HG03196 (cell line): ENCODE measurements around the gene NR1H2.

ENCODE experiments used
- ATAC-seq: cut with Tn5 transposase; IDR thresholded peaks from one replicate; pipeline ENCODE4 v1.9.1; 2021; ENCODE audit not compliant: unreplicated experiment

Gene NR1H2

DNA sequence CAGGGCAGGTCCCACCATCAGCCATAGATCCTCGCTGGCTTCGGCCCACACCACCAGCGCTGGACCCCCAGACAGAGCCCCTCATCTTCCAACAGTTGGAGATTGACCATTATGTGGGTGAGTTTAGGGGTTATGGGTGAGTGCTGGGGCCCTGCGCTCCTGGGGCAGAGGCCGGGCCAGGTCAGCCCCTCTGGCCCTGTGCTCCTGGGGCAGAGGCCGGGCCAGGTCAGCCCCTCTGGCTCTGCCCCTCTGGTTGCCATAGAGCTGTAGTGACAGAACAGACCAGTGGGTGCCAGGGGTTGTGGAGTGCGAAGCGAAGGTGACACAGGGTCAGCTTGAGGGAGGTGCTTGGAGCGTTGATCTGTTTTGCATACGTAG lies 23.1 kb downstream of the NR1H2 start:
- ATAC-seq, result no peak

- no peak for ATAC-seq
Measured at GRCh38 chr19:50401605-50402450, 25.6 kb downstream of the NR1H2 start.

GRCh38 chr19:50402544-50403301 lies 26.5 kb downstream of the NR1H2 start:
- ATAC-seq, result no peak

GRCh38 chr19:50406156-50406820 lies 30.0 kb downstream of the NR1H2 start:
- ATAC-seq, result no peak

- ATAC-seq, result no peak
Measured at GRCh38 chr19:50406829-50407228, 30.6 kb downstream of the NR1H2 start.

GRCh38 chr19:50409347-50409746 lies 33.1 kb downstream of the NR1H2 start:
- no peak for ATAC-seq

GRCh38 chr19:50410109-50410508 lies 33.9 kb downstream of the NR1H2 start:
- ATAC-seq, result no peak

DNA sequence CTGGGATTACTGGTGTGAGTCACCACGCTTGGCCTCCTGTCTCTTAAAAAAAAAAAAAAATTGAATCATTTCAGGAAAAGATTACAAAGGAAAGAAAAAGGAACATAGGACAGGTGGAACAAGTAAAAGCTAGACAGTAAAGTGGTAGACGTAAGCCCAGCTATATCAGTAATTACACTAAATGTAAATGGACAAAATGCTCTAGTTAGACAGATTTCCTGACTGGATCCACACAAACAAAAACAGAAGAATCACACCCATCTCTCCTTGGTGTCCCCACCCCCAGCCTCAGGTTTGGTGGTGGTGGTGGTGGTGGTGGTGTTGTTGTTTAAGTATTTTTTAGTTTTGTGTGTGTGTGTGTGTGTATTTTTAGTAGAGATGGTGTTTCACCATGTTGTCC lies 36.2 kb downstream of the NR1H2 start:
- no peak for ATAC-seq

DNA sequence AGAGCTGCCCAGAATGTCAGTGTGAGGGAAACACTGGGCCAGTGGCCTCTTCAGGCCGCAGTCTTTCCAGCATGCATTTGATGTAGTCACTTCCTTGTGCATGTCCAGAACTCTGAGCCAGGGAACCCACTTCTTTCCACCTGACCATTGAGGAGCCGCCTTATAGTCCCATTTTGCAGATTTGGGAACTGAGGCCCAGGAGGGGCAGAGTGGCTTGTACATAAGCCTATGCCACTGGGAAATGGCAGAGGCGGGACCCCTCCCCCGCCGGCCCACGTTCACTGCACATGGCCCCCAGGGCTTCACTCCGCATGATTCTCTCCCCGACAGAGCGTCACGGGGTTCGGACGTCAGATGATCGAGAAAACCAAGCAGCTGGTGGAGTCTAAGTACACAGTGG lies 36.8 kb downstream of the NR1H2 start:
- no peak for ATAC-seq

GRCh38 chr19:50413531-50413930 lies 37.3 kb downstream of the NR1H2 start:
- ATAC-seq, result no peak

DNA sequence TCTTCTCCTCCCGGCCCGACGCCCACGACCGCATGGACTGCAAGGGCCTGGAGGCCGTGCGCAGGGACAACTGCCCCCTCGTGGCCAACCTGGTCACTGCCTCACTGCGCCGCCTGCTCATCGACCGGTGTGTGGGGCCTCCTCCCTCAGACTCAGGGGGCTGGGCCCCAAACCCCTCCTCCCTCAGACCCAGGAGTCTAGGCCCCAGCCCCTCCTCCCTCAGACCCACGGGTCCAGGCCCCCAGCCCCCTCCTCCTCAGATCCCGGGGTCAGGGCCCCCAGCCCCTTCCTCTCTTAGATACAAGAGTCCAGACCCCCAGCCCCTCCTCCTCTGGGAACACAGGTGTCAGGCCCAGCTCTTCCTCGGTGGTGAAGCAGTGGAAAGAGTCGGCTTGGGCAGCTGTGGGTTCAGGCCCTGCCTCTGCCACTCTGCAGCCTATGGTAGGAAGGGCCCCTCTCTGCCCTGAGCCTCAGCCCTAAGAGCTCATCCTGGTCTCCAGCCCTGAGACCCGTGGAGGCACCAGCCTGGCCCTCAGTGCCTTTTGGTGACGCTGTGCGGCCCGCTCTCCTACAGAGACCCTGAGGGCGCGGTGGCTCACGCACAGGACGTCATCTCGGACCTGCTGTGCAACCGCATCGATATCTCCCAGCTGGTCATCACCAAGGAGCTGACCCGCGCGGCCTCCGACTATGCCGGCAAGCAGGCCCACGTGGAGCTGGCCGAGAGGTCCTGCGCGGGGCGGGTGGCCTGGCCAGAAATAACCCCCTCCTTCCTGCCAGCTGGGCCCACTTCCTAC lies 38.8 kb downstream of the NR1H2 start:
- ATAC-seq, result no peak

GRCh38 chr19:50415661-50416033 lies 39.4 kb downstream of the NR1H2 start:
- peak; percentile 29 for ATAC-seq

DNA sequence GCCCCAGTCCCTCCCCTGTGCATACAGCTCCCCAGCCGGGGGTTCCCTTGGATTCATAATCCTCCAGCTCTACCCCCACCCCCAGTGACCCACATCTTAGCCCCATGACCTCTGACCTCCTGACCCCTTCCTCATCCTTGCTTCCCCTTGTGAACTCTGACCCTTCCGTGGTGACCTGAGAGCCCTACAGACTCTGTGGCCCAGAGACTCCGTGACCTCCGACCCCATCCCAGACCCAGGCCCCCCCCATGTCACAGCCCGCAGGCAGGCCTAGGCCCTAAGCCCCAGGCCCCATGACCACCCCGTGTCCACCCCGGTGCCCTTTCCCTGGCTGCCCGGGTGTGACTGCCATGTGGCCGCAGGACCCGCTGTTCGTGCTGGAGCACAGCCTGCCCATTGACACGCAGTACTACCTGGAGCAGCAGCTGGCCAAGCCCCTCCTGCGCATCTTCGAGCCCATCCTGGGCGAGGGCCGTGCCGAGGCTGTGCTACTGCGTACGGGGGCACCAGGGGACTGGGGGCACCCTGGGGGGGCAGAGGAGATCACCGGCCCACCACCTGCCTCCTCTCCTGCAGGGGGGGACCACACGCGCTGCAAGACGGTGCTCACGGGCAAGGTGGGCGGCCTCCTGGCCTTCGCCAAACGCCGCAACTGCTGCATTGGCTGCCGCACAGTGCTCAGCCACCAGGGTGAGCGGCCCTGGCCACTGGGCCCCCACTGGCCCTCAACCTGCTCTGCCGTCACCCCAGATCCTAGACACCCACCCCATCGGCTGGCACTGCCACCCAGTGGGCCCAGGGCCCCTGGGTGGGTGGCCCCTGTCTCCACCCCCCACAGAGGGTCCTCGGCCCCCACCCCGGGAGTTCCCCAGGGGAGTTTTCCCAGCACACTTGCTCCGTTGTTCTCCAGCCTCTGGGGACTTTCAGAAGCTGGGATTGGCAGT lies 40.0 kb downstream of the NR1H2 start:
- ATAC-seq, result no peak

DNA sequence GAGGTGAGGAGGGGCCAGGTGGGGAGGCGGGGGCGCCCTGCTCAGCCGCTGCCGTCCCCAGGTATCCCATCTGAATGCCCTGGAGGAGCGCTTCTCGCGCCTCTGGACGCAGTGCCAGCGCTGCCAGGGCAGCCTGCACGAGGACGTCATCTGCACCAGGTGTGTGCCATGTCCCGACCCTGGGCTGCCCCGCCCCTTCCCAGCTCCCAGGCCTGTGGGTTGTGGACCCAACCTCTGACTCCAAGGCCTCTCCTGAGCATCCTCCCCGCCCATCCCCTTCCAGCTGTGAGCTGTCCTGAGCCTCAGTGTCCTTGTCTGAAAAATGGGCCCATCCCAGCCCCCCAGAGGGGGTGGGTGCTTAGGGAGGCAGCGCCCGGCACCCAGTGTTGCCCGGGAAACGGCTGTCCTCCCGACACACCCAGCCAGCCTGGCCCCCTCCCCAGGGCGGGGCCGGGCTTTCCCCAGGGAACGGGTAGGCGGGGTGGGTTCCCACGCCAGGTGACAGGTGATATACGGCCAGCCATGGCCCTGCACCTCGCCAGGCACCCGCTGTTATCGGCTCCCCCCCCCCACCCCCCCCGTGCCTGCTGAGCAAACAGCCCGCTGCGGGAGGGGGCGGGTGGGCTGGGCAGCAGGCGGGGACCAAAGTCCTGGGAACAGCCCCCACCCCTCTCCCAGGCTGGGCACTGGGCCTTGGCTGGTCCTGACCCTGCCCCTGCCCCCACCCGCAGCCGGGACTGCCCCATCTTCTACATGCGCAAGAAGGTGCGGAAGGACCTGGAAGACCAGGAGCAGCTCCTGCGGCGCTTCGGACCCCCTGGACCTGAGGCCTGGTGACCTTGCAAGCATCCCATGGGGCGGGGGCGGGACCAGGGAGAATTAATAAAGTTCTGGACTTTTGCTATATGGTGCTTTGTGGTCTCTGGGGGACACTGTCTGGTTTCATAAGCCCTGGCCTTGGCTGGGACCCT lies 41.1 kb downstream of the NR1H2 start:
- no peak for ATAC-seq

DNA sequence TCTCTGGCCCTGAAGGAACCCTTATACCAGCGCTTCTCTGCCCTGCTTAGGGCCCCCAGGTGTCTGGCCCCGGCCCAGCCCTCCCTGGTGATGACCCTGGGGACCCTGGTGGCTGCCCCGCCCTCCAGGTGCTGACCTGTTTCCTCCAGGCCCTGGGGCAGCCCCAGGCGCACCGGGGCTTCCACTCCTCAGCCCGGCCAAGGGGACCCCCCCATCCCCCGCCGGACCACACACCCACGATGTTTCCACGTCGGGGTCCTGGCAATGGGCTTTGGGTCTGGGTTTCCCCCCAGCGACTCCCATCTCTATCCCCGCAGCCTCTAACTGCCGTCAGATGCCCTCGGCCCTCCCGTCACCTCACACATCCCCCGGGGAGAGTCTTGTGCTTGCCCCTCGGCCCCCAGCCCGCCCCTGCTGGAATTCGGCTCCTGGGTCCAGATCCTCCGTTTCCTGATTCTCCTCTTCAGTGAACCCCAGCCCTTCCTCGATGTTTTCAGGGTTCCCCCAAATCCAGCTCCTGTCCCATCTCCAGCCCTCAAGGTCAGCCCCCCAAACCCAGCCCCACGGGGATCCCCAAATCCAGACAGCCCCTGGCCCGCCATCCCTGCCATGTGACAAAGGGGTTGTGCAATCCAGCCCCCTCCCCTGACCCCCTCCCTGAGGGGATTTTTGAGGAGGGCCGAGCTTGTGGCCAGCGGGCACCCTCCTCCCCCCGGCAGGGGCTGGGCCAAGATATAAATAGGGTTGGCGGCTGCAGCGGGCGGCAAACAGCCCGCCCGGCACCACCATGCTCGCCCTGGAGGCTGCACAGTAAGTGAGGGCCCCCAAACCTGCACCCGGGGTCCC lies 42.1 kb downstream of the NR1H2 start, which contains the start of gene SPIB:
TSS of gene SPIB (plus strand) at position 763 of the 846 bp plus-strand sequence. CDS start at position 788, 25 bp downstream.
- ATAC-seq, result no peak

- ATAC-seq, result no peak
Measured at GRCh38 chr19:50419022-50419579, 42.8 kb downstream of the NR1H2 start.

- ATAC-seq, result no peak
Measured at GRCh38 chr19:50419580-50420035, 43.4 kb downstream of the NR1H2 start.
